ENCODE results near the gene DUSP11. TPM values are rescaled to one million over a fixed set of nuclear protein-coding genes. Genes with fewer than 3 reads are reported as not detected.

DUSP11 gene
- 10 to 100 TPM; 15.1 to 88.5 (median 44.6) TPM for total RNA-seq

GRCh38 chr2:73779467-73780236, at the start of gene DUSP11:
DUSP11 (minus strand) TSS chr2:73780103; CDS start chr2:73779974, 129 bp downstream.
- intact Hi-C loops (cut with DNase I; ENCODE audit: low total_unique reads), result no loop called here
- TF ChIP-seq, protein P1, sequence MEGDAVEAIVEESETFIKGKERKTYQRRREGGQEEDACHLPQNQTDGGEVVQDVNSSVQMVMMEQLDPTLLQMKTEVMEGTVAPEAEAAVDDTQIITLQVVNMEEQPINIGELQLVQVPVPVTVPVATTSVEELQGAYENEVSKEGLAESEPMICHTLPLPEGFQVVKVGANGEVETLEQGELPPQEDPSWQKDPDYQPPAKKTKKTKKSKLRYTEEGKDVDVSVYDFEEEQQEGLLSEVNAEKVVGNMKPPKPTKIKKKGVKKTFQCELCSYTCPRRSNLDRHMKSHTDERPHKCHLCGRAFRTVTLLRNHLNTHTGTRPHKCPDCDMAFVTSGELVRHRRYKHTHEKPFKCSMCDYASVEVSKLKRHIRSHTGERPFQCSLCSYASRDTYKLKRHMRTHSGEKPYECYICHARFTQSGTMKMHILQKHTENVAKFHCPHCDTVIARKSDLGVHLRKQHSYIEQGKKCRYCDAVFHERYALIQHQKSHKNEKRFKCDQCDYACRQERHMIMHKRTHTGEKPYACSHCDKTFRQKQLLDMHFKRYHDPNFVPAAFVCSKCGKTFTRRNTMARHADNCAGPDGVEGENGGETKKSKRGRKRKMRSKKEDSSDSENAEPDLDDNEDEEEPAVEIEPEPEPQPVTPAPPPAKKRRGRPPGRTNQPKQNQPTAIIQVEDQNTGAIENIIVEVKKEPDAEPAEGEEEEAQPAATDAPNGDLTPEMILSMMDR (IDR thresholded peaks at IDR 0.05), result peak; percentile 92 to 96 (median 94)
- TF ChIP-seq POLR2A (IDR thresholded peaks at IDR 0.05), result peak; percentile 84 to 90
- Histone ChIP-seq H3K4me3 (peak within 1 kb of the TSS; percentile 89 to 90), H3K36me3 (no peaks in the 10 kb centered on the region), H3K27ac (peak within 1 kb of the TSS; percentile 91 to 92), H3K9me3 (no peaks in the 10 kb centered on the region), H3K27me3 (no peaks in the 10 kb centered on the region), H3K4me1 (peaks cover 0 to 11% of the 10 kb centered on the region in 2 donors)
- DNase-seq, result peak; percentile 95 to 96

DNA sequence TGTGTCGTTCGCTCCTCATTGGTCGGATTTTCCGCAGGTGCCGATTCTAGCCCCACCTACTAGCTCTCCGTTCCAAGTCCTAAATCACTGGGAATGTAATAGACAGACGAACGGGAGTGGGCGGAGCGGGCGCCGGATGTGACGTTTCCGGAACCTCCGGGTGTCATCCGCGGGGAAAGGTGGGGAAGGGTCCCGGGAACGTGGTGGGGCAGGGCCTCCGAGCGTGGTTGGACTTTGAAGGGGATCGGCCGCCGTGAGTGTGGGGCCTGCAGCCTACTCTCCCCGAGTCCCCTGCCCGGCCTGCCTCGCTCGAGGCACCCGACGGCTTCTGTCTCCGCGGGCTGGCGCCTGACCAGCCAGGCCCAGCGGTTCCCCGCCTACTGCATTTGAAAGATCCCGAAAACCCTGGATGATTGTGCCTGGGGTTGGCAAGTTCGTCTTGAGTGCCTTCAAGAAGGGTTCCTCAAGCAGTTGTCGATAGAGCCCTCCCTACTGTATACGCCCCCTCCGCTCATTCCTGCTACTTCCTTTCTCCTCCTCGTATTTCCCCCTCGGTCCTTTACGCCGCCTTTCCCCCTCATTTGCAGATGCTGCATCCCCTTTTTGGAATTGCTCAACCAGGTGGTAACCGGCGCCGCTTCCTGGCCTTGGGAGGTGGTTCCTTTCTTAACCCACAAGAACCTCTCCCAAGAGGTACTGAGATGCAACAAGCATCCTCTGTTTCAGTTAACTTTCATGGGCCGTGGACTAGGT, 49.1 kb upstream of the DUSP11 start, which contains the start of gene STAMBP:
STAMBP (plus strand) TSS at position 144 of the 753 bp plus-strand sequence. CDS start 1,896 bp downstream, outside the sequence.
- H3K27ac ChIP-seq, result peak within 1 kb of the TSS; percentile 97 to 98
- intact Hi-C loops (cut with DNase I; ENCODE audit: low total_unique reads), result no loop called here
- H3K4me3 ChIP-seq, result peak within 1 kb of the TSS; percentile 82 to 90
- peak; percentile 95 to 98 for DNase-seq
- no peaks in the 10 kb centered on the region for H3K9me3 ChIP-seq
- no peaks in the 10 kb centered on the region for H3K36me3 ChIP-seq
- TF ChIP-seq, protein P1 (IDR thresholded peaks at IDR 0.05), result no peak
- TF ChIP-seq POLR2A (IDR thresholded peaks at IDR 0.05), result peak; percentile 60 to 91
- no peaks in the 10 kb centered on the region for H3K27me3 ChIP-seq
- H3K4me1 ChIP-seq, result peaks cover 0 to 5% of the 10 kb centered on the region in 2 donors

- TF ChIP-seq POLR2A (IDR thresholded peaks at IDR 0.05), result no peak
- TF ChIP-seq, protein P1 (IDR thresholded peaks at IDR 0.05), result no peak
- DNase-seq, result no peak
- Histone ChIP-seq H3K27me3 (no peaks in the 10 kb centered on the region), H3K4me3 (peak overlapping the region; percentile 82 to 90), H3K4me1 (peaks cover 0 to 5% of the 10 kb centered on the region in 2 donors), H3K27ac (peak overlapping the region; percentile 97 to 98), H3K9me3 (no peaks in the 10 kb centered on the region), H3K36me3 (no peaks in the 10 kb centered on the region)
- intact Hi-C loops (cut with DNase I; ENCODE audit: low total_unique reads), result no loop called here
Observed at GRCh38 chr2:73828389-73828817, 48.5 kb upstream of the DUSP11 start.

DNA sequence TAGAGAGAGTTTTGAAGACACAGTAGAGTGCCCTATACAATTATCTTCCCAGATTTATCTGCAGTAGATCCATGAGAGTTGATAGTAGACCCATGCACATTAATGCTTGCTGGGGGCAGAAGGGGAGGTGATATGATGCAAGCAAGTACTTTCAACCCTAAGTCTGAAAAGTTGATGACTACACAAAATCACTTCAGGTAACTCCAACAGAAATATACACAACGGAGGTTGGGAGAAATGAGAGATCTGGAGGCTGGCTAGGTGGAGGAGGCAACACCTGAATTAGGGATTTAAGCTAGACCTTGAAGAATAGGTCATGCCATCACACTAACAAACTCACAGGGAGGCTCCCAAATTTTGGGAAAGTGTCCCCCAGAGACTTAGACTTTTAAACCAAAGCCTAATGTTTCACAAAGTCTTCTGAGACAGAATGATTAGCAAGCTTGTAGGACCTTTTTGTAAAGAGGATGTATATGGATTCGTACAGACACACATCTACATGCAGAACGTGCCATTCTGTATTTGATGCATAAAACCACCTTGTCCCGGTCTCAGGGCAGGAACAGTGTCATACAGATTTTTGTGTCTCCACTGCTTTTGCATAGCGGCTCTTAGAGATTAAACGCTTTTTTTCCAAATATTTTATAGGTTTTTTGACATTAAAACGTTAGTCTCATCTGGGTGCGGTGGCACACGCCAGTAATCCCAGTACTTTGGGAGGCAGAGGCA, 47.9 kb upstream of the DUSP11 start:
- Histone ChIP-seq H3K4me1 (peaks cover 0 to 3% of the 10 kb centered on the region in 2 donors), H3K4me3 (peak overlapping the region; percentile 82 to 90), H3K27me3 (no peaks in the 10 kb centered on the region), H3K36me3 (no peaks in the 10 kb centered on the region), H3K9me3 (no peaks in the 10 kb centered on the region), H3K27ac (peak overlapping the region; percentile 97 to 98)
- intact Hi-C loops (cut with DNase I; ENCODE audit: low total_unique reads), result no loop called here
- TF ChIP-seq POLR2A (IDR thresholded peaks at IDR 0.05), result no peak
- no peak for DNase-seq

DNA sequence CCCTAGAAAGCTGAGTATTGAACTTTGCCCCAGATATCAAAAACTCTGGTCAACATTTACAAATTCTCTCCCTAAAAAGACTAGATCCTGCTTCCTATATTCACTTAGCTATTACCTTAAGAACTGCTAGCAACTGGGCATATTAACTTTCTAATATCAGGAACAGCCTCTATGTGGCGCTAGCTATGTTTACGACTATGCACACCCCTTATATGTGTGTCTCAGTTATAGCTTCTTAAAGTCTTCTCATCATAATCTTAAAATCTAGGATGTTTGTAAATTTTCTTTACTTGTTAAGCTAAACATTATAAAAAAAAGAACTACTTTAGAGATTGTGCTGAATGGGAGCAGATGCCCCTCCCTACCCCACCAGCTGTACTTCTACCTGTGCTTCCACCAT, 47.1 kb upstream of the DUSP11 start:
- no peak for TF ChIP-seq POLR2A (IDR thresholded peaks at IDR 0.05)
- TF ChIP-seq, protein P1 (IDR thresholded peaks at IDR 0.05), result no peak
- no peak for DNase-seq
- H3K36me3 ChIP-seq, result no peaks in the 10 kb centered on the region
- no peak overlapping the region for H3K4me3 ChIP-seq
- H3K9me3 ChIP-seq, result no peaks in the 10 kb centered on the region
- H3K4me1 ChIP-seq, result no peaks in the 10 kb centered on the region
- no peak overlapping the region for H3K27ac ChIP-seq
- intact Hi-C loops (cut with DNase I; ENCODE audit: low total_unique reads), result no loop called here
- H3K27me3 ChIP-seq, result no peaks in the 10 kb centered on the region

Measured in uterus (tissue), 4 donors.